ENCODE measurements around the gene UPF1.

- no peak for TF ChIP-seq POLR2A (IDR thresholded peaks at IDR 0.05; ENCODE audit: low read depth, low read length)
- no peak for TF ChIP-seq POLR2AphosphoS5 (IDR thresholded peaks at IDR 0.05; ENCODE audit: low read depth, low read length)
- no peak for TF ChIP-seq TAF1 (IDR thresholded peaks at IDR 0.05; ENCODE audit: borderline replicate concordance, low read depth, low read length)
These were observed 81.7 kb downstream of the UPF1 start for GRCh38 chr19:18913466-18913865.
